Measurements from ENCODE around the gene CDH2.

GRCh38 chr18:28114472-28114871 is 62.5 kb downstream of the CDH2 start:
- no peak for TF ChIP-seq EZH2 (IDR thresholded peaks at IDR 0.05; ENCODE audit: borderline replicate concordance, low read depth, low read length, poor library complexity, severe bottlenecking)
- no peak for TF ChIP-seq CTCF (conservative IDR thresholded peaks at IDR 0.05; ENCODE audit: low read depth, low read length)

Data from A673 (cell line).